Daoy (cell line): ENCODE measurements around the gene GFY. TPM values are rescaled to one million over a fixed set of nuclear protein-coding genes. Genes with fewer than 3 reads are reported as not detected.

ENCODE experiments used
- DNase-seq: peaks from one replicate; pipeline ENCODE4 v3.0.0-alpha.2; 2015; ENCODE audit warnings: low read depth
- total RNA-seq: library from RNA; depleted of rRNA; stranded (reverse); fragments of >200 nt; shearing (Covaris generic); gene quantifications from 2 replicates; pipeline ENCODE4 v1.2.3, GENCODE V29; 2014

GFY gene
- total RNA-seq, 1 experiment from 2014 or later, result not detected

DNA sequence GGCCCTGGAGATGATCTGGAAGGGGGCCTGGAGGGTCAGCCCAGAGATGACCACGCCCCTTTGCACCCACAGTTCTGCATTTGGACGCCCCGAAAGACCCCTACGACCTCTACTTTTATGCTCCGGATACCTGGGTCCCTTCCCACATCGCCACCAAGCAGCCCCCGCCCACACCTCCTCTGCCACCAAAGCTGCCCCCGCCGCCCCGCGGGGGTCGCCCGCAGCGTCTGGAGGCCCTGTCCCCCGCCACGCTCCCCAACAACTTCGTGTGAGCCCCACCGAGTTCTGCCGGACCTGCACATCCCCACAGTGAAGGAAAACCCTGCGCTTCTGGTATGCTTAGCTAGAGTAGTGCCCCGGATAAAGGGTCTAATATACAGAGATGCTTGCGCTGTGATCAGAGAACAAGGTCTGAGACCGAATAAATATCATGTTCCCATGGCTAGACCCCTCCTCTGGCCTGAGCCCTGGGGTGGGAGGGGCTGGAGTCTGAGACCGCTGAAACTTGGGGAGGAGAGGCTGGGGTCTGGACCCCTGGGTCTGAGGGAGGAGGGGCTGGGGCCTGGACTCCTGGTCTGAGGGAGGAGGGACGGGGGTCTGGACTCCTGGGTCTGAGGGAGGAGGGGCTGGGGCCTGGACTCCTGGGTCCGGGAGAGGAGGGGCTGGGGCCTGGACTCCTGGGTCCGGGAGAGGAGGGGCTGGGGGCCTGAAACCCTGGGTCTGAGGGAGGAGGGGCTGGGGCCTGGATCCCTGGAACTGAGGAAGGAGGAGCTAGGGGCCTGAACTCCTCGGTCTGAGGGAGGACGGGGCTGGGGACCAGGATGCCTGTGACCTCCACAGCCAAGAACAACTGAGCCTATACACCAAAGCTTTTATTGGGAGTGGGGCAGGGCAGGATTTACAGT lies 3.6 kb downstream of the GFY start:
- DNase-seq, result no peak

DNA sequence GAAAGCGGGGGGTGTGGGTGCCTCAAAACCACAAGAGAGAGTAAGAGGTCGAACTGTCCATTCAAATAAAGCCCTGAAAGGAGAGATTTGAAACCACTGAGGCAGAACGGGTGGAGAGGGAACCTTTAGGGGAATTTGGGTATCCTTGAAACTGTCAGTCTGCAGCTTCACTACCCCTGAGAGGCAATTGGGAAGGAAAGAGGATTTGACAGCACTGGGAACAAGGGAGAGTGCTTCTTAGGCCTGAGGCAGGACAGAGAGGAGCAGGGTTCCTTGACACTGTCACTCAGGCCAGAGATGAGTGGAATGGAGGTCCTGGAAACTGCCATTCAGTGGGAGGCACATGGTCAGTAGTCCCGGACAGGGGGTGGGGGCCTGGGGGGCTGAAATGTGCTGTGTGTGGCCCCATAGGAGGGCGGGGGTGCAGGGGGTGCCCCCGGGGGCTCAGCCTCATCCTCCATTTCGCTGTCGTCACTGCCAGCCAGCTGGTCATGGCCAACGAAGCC lies 5.0 kb downstream of the GFY start:
- DNase-seq, result no peak

DNA sequence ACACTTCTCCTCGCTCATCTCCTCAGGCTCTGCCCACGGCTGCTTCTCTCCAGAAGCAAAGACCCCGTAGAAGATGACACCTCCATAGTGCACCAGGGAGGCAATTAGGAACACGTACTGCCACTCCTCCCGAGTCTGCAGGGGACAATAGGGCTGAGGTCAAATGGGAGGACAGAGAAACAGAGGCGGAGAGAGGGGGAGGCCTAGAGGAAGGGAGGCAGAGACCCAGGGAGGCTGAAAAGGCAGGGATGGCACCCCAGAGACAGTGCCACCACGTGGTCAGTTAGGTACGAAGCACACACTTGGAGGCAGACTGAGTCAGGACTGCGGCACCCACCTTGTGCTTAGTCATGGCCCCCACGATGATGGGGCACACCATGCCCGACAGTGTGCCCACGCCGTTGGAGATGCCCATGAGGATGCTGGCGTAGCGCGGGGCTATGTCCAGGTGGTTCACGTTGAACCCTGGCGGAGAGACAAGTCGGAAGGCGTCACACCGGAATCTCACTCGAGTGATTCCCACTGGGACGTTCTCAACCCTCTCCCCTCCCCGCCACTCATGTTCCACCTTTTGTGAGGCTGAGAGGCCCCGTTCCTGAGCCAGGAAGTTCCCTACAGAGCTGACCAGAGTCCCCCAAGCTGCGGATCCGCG lies 5.6 kb downstream of the GFY start:
- DNase-seq, result peak; percentile 54

DNA sequence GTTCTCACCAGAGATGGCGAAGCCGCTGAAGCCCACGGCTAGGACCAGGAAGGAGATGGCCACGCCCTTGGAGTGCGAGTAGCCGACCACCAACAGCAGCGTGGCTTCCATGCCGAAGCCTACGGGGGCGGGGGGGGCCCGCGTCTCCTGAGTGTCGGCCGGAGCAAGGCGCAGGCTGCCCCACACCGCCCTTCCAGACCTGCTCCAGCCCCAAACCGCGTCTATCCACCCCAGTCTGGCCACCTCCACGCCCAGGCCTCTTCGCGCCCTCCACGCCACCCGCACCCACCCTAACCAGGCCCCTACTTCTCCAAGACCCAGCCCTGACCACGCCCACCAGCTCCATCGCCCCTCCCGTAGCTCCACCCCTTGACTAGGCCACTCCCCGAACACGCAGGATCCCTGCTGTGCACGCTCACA lies 6.2 kb downstream of the GFY start:
- DNase-seq, result no peak

DNA sequence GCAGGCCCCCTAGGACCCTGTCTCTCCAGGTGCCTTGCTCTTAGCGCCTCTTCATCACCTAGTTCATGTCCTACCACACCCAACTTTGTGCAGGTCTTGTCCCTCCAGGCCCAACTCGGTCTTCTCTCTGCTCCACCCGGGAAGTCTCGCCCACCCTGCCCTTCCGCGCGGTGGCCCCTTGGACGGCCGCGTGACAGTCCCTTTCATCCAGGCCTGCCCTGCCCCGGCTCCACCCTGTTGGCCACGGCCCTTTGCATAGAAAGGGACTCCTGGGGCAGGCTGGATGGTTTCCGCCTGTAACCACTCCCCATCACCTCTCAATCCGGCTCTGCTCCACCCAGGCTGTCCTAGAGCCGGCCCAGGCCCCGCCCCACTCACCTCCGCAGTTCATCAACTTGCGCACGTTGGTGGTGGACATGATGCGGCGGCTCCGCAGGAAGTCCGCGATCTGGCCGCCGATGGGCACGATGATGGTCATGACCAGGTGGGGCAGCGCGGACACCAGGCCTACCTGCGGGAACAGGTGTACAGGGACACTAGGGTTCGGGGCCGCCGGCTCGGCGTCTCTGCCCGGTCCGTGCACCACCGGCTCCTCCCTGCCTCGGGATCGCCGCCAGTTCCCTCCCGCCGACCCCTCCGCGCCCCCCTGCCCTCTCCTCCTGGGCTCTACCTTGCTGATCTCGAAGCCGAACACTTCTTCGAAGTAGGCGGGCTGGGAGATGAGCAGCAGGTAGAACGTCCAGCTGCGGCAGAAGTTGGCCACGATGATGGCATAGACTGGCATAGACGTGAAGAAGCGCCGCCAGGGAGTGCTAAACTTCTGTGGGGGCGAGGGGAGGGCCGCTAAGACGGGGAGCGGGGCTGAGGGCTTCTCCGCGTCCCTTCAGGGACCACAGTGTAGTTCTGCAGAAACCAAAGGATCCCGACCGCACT lies 7.2 kb downstream of the GFY start:
- no peak for DNase-seq

DNA sequence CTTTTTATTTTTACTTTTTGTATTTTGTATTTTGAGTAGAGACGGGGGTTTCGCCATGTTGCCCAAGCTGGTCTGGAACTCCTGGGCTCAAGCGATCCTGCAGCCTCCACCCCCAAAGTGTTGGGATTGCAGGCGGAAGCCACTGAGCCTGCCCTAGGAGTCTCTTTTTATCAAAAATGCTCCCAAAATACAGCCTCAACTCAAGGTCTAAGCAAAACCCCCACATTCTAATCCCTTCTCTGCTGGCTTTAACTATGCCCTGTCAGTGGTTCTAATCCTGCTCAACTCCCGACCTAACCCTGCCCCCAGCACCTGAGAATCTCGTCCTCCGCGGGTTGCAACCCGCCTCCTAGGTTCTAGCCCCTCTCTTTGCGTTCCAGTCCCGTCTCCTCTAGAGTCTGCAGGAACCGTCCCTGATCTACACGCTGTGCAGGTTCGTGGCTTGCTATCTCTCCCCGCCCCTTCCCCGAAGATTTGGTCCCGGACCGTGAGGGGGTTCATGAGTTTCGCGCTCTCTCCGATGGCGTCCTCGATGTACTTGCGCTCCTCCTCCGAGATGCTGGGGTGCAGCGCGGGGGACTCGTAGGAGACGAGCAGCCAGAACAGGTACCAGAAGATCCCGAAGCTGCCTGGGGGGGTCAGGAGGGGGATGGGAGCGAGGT lies 8.2 kb downstream of the GFY start:
- no peak for DNase-seq

DNA sequence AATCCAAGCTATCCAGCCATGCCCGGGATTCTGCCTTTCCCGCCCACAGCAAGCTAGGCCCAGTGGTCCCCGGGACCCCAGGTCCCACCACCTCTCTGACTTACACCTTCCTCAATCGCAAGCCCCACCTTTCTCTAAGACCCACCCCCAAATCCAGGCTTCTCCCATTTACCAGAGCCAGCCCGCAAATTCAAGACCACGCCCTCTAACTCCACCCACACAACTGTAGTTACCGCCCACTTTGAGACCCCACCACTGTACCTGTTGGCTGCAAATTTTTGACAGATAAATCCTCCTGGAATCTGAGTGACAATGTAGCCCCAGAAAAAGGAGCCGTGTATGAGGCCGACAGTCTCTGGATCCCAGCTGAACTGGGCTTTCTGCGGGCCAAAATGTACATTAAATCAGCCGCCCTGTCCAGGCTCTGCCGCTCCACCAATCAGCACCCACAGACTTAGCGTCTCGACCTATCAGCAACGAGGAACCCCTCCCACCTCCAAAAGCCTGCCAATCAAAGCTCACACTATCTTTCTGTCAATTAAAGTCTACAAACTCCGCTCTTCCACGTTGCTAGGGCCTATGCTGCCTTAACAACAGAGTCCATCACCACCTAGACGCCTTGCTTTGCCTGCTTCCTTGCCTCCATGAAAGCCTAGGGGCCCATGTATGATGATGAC lies 9.9 kb downstream of the GFY start:
- DNase-seq, result no peak

DNA sequence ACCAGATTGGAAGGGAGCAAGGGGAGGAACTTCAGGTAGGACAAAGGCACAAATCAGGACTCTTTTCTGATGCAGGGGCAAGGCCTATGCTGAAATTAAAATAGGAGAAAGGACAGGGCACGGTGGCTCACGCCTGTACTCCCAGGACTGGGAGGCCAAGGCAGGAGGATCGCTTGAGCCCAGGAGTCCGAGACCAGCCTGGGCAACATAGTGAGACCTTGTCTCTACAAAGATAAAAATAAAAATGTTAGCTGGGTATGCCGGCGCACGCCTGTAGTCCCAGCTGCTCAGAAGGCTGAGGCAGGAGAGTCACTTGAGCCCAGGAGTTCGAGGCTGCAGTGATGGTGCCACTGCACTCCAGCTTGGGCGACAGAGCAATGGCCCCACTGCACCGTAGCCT lies 10.5 kb downstream of the GFY start:
- DNase-seq, result no peak

DNA sequence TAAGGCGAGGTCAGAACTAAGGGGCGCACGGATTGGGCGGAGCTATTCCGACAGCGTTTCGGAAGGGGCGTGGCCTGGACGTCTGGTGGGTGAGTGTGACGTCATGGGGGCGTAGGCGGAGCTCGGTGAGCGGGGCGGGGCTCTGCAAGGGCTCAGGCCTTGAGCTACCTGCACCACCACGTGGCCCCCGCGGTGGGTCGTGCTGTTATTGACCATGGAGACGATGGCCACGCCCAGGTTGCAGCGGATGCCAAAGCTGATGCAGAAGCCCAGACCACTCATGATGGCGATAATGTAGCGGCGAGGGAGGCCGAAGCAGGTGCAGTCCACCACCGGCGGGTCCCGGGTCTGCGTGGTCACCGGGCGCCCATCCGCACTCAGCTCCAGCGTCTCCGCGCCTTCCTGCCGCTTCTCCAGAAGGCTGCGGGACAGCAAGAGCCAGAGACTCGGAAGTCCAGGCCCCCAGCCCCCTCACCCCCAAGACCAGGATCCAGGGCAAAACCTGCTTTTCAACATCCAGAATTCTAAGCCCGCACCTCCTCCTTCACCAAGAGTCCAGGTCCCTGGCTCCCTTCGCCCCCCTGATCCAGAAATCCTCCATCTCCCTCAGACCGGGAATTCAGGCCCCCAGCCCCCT lies 11.3 kb downstream of the GFY start:
- DNase-seq, result peak; percentile 73

DNA sequence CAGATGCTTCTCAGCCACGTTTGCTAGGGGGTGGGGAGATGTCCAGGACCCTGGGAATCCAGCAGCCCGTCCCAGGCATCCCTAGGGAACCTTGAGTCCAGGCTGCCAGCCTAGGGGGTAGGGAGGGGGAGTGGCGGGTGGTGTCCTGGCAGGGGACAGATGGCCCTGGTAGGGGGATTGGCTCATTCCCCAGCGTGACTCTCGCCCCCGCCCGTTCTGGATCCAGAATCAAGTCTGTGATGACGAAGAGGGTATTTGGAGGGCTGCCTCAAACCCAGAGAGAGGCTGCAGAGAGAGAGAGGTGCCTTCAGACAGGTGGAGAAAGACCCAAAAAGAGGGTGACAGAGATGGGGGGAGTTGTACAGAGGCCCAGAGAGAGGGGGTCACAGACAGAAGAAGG lies 12.0 kb downstream of the GFY start:
- no peak for DNase-seq

DNA sequence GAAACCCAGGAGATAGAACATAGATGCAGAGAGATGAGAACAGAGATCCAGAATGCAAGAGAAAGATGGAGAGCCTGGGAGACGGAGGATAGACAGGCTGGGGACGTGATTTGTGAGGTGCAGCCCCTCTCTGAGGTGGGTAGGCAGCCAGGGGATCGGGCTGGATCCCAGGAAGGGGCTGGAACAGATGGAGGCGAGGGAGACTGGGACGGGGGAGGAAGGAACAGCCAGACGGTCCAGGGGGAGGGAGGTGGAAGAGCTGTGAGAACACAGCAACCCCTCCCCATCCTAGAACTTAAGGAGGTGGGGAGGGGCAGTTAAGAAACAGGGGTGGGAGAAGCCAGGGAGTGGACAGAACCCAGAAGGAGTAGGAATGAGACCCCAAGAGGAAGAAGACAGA lies 13.1 kb downstream of the GFY start:
- DNase-seq, result no peak

DNA sequence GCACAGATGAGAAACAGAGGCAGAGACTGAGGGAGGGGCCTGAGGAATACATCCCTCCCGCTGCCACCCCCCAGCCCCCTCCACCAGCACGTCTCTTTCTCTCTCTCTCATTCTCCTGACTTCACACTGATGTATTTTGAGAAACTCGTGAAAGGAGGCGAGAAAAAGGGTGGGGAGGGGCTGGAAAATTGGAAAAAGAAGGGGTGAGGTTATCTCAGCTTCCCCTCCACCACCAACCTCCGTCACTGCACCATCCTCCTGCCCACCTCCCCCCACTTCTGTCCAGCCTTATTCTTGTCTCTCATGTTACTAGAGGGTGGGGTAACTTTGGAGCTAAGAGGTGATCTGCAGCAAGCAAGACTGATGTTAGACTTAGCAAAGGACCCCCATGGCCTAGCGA lies 14.6 kb downstream of the GFY start:
- no peak for DNase-seq

DNA sequence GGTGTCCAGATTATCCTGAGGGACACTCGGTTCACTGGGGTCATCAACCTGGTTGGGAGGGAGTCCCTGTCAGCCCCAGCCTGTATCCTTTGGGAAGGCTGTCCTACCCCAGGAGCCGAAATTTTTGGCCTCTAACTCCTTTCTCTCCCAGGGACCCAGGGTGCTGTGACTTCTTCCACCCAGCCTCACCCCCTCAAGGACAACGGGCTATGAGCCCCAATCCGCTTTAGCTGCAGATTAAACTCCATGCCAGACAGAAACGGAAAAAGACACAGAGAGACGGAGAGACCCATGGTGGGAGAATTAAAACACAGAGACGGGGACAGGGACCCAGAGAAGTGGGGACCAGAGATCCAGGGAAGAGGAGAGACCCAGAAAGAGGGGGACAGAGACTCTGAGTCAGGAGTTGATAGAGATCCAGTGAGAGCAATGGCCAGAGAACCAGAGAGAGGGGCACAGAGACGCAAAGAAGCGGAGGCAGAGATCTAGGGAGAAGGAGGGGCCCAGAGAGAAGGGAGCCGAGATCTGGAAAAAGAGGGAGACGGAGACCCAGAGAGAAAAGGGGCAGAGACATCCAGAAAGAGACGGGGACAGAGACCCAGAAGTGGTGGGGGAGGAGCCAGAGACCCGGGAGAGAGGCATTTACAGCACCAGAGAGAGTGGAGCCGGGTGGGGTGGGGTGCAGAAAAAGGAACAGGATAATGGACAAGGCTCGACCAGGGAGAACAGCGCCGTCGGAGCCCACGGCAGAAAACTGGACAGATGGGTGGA lies 15.4 kb downstream of the GFY start:
- DNase-seq, result no peak

DNA sequence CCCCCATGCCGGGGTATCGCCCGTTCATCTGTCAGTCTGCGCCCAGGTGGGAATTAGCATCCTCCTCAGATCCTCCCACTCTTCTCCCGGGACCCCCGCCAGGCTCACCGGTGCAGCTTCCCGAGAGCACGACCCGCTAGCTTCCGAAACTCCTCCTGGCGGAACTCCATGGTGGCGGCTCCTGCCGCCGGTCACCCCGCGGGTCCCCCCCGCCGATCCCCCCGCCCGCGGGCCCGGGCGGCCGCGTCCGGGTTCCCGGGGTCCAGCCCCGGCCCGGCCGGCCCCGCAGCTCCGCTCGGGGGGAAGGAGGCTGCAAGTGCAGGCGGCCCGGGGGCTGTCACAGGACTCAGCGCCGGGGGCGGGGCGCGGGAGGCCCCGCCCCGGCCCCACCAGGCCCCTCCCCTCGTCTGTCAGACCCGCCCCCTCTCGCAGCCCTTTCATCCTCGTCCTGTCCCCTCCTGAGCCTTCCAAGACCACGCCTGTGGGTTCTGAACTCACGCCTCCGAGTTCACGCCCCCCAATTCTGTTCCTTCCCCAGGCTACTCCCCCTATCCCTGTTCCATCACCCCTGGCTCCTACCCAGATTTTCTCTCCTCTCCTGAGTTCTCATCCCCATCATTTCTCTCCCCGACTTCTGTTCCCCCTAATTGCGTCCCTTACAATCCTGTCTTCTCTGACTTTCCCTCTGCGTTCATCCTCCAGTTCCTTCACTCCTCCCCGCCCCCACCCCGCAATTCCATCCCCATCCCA lies 16.2 kb downstream of the GFY start, which contains the start of gene SLC17A7:
TSS of gene SLC17A7 (minus strand) at position 318 of the 750 bp plus-strand sequence. CDS start at position 170, 148 bp downstream.
- DNase-seq, result peak; percentile 71

DNA sequence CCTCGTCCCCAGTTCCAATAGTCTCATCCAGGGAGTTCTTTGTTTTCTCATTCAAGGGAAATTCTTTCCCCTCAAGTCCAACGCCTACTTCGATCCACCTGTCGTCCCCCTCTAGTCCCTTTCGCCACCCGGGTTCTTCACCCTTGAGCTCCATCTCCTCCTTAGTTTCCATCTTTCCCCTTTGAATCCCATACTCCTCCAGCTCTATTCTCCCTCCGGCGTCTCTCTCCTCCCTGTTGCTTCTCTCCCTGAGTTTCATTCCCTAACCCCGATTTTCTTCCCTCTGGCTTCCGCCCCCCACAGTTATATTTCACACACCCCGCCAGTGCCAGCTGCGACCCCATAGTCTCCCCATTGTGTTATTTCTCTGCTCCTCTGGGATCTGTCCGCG lies 16.8 kb downstream of the GFY start:
- no peak for DNase-seq

DNA sequence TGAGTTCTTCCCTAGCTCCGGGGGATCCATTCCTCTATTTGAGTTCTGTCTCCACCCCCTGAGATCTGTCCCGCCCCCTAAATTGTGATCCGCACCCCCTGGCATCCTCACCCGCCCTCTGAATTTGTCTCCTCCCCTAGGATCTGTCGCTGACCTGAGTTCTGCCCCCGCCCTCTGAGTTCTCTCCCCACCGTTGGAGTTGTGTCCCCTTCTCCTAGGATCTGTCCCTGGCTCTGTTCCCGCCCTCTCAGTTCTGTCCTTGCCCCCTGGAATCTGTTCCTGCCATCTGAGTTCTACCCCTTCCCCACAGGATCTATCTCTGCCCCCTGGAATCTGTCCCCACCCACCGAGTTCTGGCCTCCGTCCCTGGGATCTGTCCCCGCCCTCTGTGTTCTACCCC lies 17.2 kb downstream of the GFY start:
- DNase-seq, result peak; percentile 65

DNA sequence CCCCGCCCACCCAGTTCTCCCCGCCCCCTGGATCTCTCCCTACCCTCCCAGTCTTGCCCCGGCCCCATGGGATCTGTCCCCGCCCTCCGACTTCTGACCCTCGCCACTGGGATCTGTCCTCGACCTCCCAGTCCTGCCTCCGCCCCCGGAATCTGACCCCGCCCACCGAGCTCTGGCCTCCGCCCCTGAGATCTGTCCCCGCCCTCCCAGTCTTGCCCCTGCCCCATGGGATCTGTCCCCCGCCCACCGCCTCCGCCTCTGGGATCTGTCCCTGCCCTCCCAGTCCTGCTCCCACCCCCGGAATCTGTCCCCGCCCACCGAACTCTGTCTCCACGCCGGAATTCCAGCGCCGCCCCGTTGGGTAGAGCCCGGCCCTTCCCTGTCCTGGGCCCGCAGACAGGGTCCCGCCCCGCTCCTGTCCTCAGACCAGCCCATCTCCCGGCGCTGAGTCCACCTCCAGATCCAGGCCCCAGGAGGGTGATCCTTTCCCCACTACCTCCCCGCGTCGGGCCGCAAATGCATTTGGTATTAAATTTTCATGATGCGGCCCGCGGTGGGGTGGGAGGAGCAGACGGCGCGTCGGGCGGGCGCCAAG lies 17.7 kb downstream of the GFY start:
- DNase-seq, result peak; percentile 93

DNA sequence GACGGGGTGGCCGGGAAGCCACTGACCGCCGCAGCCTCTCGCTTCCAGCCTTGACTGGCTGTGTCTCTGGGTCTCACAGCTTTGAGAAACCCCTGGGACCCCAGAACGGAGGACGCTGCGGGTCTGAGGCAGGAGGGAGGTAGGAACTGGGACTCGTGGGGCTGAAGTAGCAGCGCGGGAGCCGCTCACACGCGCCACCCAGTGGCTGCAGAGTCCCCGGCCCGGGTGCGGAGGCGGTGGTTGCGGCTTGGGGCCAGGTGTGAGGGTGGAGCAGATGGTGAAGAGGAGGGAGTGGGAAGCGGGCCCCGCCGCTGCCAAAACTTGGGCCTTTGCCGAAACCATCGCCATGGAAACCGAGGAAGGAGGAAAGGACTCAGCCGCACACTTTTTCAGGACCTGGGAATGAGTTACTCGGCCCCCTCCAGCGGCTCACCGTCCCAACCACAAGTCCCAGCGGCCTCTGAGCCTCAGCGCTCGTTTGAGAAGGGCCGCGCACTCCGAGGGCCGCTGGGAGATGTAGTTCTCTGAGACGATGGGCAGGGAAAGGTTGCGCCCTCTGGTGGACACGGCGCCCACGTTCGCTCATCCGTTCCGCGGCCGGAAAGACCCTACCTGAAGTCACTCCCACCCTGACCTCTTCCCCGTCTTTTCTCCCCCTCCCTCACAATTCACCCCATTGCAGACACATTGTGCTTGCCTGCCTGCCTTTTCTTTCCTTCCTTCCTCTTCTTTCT lies 18.3 kb downstream of the GFY start:
- peak; percentile 97 for DNase-seq
